Left cardiac atrium (tissue), 4 donors: Measurements from ENCODE around the gene USP9Y. TPM values are rescaled to one million over a fixed set of nuclear protein-coding genes. Genes with fewer than 3 reads are reported as not detected.
"Not testable (repeated sequence)": the region's sequence is repeated elsewhere in the genome, so short reads cannot be mapped to it uniquely, and the experiment has no call there.

Experiments
- ATAC-seq, 2 donors: fragments of 200-7000 bp; cut with Tn5 transposase; one replicate each; pipeline ENCODE4 v1.9.1; 2020; ENCODE audit warnings: mild to moderate bottlenecking in 2 of 2, moderate library complexity in 2 of 2
- DNase-seq: peaks from one replicate; pipeline ENCODE4 v3.0.0-alpha.2; 2020
- intact Hi-C, 2 donors: fragments of 100-400 bp; cut with DNase I; formaldehyde crosslinking; loops; one replicate each; pipeline versions ENCODE4 v1.14.1 to v1.15.1; 2022 to 2023
- long read RNA-seq: library from polyadenylated mRNA; unstranded; transcript quantifications from one replicate; pipeline ENCODE4 v2.0.0, GENCODE V29; 2021
- total RNA-seq, 2 donors: library from RNA; stranded (reverse); fragmentation: NEBNext Ultra II Directional; extraction: Animal tissue kit (Norgen Biotek cat#: 25700); gene quantifications; one replicate each; pipeline ENCODE4 v1.2.1, GENCODE V29; 2021
- donor health status: DM: no; HTN: yes; CAD: no.
- donor health status: DM: no; HTN: yes; CAD: no; lungs with severe emphysema.
- donor health status: DM: yes; HTN: yes; CAD: no.
- donor health status: Dilated cardiomyopathy.

Gene USP9Y, protein sequence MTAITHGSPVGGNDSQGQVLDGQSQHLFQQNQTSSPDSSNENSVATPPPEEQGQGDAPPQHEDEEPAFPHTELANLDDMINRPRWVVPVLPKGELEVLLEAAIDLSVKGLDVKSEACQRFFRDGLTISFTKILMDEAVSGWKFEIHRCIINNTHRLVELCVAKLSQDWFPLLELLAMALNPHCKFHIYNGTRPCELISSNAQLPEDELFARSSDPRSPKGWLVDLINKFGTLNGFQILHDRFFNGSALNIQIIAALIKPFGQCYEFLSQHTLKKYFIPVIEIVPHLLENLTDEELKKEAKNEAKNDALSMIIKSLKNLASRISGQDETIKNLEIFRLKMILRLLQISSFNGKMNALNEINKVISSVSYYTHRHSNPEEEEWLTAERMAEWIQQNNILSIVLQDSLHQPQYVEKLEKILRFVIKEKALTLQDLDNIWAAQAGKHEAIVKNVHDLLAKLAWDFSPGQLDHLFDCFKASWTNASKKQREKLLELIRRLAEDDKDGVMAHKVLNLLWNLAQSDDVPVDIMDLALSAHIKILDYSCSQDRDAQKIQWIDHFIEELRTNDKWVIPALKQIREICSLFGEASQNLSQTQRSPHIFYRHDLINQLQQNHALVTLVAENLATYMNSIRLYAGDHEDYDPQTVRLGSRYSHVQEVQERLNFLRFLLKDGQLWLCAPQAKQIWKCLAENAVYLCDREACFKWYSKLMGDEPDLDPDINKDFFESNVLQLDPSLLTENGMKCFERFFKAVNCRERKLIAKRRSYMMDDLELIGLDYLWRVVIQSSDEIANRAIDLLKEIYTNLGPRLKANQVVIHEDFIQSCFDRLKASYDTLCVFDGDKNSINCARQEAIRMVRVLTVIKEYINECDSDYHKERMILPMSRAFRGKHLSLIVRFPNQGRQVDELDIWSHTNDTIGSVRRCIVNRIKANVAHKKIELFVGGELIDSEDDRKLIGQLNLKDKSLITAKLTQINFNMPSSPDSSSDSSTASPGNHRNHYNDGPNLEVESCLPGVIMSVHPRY (N-terminal part only)
- total RNA-seq, result 10 to 100 TPM in 1 of 2 donors, not detected in 1; 13.6 TPM
- long read RNA-seq, result 0 reads

DNA sequence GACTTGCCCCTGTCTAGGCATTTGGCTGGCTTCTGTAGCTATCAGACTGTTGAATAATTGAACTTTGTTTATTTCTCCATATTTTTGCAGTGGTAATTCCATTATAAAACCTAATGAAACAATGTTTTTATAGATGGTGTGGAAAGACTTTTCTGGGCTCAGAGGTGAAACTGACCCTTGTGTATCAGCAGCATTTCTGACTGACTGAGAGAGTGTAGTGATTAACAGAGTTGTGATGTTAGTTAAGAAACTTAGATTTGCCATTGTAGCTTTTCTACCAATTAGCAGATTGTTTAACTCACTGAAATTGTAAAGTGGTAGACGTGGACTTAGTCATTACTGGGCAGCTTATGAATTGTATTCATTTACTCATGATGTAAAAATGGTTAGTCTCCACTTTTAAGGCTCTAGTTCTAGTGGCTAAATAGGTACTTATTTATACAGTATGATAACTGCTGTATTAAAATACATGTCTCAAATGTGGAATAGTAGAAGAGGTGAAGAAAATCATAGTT, at the start of gene USP9Y:
USP9Y (plus strand) TSS at position 51 of the 515 bp plus-strand sequence. CDS start 8,217 bp downstream, outside the sequence.
- ATAC-seq (no peak), DNase-seq (no peak)
- intact Hi-C loops, result no loop called here

DNA sequence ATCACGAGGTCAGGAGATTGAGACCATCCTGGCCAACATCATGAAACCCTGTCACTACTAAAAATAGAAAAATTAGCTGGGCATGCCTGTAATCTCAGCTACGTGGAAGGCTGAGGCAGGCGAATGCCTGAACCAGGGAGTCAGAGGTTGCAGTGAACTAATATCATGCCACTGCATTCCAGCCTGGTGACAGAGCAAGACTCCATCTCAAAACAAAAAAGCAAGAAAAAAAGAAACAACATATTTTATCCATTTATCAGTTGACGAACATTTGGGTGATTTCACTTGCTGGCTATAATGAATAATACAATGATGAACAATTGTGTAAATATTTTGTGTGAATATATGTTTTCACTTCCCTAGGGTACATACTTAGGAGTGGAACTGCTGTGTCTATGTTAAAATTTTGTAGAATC, 49.4 kb upstream of the USP9Y start:
- ATAC-seq, result peak in 1 of 2 donors; percentile 91

DNA sequence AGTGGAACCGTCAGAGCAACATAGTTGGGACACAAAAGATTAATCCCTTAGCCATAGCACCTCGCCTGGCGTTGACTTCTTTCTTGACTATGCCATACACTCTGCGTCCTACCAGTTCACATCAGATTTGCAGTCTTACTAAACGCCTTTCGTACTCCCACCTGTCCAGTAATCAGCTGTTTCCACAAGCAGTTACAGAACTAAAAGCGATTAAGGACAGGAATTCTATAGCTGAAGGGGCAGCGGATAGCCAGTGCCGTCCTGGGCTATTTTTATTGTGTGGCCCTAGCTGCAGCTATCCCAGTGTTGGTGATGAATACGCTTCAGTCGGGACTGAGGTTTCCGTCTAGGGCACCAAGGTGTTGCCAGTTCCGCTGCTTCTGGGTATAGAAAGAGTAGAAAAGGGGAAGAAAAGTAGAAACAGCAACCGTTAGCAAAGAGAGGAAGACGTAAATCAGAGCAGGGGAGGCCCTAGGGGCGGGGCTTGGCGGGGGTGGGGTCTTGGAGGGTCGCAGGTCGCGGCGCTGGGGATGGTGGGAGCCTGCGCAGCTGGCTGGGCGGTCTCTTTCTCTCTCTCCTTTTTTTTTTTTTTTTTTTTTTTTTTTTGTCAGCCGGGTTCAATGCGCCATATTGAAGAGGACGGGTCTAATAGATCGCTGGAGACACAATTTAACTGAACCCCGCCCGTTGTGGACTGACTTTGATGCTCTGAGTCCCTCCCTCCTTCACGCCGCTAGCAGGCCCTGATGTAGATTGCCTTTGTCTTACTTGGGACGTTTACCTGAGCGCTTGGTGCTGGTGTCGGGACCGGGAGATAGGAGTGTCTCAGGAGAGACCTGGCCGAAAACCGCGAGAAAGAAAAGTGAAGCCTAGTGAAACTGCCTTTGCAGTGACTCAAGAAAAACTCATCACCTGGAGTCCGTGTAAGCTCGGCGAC, 39.0 kb upstream of the USP9Y start:
- DNase-seq (no peak), ATAC-seq (peak in 1 of 2 donors; percentile 97)
- intact Hi-C loops, result no loop called here

More for the DNA sequence above, 49.4 kb upstream of the USP9Y start:
- intact Hi-C loops, result no loop called here
- DNase-seq, result no peak

DNA sequence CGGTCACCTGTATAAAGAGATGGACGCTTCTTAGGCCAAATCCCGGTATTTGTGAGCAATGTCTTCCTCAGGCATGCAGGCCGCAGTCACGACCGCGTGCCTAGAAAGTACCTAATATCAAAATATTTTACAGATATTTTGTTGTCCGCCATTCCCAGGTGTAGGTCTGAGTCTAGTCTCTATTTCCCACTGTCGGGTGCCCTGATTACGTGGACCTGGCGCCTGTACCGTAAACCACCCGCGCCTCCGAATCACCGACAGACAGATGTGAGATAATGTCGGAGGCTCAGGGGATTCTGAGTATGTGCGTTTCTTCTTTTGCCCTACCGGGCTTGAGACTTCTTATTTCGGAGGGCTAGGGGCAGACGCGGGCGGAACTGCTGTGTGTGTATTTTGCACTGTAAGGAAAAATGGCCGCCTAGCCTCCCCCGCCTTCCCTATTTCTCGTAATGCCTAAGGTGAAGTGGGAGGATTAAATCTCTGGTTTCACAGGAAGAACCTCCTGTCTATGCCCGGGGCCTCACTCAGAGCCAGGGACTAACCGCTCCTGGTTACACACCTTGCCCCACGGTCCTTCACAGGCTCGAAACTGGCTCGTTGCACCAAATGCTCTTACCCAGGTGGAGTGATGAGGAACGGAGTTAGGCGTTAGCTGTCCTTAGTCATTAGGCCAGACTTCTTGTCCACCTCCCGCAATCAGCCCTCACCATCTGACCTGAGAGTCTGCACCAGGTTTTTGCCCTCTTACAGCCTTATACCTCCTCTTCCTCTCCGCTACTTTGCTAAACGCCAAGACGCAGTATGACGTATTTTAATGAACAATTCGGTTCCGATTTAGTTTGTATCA, 38.1 kb upstream of the USP9Y start:
- DNase-seq, result no peak
- intact Hi-C loops, result no loop called here
- ATAC-seq, result peak in 1 of 2 donors; percentile 64

DNA sequence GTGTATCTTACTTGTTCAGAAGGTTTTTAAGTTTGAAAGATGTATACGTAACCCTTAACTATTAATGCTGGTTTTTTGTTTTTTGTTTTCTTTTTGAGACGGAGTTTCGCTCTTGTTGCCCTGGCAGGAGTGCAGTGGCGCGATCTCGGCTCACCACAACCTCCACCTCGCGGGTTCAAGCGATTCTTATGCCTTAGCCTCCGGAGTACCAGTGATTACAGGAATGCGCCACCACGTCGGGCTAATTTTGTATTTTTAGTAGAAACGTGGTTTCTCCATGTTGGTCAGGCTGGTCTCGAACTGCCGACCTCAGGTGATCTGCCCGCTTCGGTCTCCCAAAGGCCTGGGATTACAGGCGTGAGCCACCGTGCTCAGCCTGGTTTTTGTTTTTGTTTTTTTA, 37.2 kb upstream of the USP9Y start:
- intact Hi-C loops, ATAC-seq, DNase-seq: not testable (repeated sequence)

DNA sequence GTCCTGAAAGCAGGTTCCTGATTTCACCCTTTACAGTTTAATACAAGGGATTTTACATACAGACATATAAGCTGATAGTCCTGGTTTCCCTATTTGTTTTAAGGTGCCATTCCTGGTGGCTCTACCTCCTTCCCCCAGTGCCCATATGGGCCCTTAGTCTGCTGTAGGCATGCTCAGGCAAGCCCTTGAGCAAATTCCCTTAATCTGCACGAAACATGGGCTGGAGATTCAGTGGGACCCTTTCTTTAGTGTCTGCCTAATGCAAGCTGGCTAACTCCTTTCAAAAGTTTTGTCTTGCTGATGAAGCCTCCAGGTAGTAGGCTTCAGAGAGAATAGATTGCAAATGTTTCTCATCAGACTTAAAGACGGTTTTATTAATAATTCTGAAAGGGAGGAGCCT, 22.9 kb upstream of the USP9Y start:
- intact Hi-C loops, result no loop called here
- no peak for DNase-seq
- no peak for ATAC-seq

DNA sequence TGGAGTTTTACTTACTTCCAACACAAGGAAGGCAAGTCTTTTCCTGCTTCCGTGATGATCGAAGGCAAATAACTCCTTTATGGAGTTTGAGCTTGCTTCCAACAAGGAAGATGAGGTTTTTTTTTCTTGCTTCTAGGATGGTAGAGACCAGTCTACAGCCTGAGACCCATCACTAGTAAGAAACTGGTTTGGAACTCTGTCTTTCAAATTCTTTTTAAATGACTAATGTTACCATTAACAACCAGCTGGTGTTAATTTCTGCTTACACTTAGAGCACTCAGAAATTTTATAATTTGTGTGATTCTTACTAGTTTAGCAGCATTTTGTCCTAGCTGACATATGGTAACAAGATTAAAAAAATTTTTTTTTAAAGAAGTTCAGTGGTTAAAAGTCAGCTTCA, 19.5 kb upstream of the USP9Y start:
- intact Hi-C loops, result no loop called here
- DNase-seq (no peak), ATAC-seq (no peak)

DNA sequence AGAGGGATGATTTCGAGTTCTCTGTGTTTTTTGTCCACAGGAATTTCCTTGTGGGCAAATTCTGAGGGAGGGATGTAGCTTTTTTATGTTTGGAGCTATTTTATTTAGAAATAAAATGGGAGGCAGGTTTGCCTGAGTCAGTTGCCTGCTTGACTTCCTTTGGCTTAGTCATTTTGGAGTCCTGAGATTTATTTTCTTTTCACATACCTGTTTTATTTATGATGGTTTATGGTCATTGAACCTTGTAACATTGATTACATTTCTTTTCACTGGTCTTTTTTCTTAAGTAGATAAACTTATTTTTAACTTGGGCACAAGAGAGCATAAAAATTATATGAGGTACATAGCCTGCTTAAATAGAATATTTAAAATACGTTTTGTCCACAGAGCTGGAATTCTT, 12.7 kb upstream of the USP9Y start:
- intact Hi-C loops, result no loop called here
- DNase-seq (no peak), ATAC-seq (no peak)

DNA sequence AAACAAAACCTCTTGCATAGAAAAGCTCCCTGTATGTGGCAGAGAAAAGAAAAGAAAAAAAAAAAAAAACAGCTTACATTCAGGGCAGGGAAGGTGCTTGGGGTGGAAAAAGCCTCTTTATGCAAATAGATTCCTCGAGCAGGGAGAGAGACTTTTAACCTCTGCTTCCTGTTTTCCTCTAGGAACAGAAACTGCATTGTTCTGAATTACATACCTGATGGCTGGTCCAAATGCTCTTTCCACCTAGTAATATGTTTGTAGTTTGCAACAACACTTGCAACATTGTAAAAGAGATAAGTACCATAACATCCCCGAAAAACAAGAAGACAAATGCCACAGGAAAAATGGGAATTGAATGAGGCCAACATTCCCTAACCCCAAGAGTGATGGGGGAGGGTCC, 944 bp upstream of the USP9Y start:
- DNase-seq (no peak), ATAC-seq (no peak)
- intact Hi-C loops, result no loop called here

DNA sequence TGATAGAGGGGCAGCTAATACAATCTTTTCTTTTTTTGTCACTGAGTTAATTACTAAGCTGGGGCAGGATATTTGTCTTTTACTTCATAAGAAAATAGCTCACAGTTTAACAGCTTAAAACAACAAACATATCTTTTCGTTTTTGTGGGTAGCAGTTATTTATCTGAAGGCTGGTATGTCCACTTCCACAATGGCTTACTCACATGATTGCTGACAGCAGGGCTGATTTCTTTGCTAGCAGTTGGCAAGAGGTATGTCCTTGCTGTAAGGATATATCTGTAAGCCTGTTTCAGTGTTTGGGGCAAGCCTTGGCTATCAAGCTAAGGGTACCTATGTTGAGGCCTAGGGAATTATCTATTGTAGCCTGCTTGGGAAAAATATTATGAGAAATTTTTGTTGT, 1.1 kb downstream of the USP9Y start:
- no peak for ATAC-seq
- intact Hi-C loops, result no loop called here
- no peak for DNase-seq

DNA sequence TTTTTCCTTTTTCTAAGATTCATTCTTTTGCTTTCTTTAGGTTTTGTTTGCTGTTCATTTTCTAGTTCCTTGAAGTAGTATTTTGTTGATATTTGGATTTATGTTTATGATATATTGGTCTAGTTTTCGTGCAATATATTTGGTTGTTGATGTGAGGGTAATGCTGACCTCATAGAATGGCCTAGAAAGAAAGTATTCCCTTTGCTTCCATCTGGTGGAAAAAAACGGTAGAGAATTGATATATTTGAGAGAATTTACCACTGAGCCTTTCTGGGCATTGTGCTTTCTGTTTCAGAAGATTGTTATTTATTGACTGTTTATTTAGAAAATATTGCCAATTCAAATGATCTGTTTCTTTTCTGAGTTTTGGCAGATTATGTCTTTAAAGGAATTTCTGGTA, 9.4 kb downstream of the USP9Y start:
- no peak for ATAC-seq
- intact Hi-C loops, result no loop called here
- no peak for DNase-seq

DNA sequence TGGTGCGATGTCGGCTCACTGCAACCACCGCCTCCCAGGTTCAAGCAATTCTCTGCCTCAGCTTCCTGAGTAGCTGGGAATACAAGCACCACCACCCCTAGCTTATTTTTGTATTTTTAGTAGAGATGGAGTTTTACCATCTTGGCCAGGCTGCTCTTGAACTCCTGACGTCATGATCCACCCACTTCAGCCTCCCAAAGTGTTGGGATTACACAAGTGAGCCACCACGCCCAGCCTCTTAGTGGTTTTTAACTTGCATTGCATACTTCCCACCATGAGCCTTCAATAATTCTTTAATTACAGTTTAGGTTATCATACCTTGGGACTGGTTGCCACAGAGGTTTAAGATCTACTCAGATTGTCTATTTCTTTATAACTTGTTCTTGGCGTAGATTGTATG, 14.3 kb downstream of the USP9Y start:
- intact Hi-C loops, result no loop called here
- ATAC-seq (no peak), DNase-seq (no peak)

DNA sequence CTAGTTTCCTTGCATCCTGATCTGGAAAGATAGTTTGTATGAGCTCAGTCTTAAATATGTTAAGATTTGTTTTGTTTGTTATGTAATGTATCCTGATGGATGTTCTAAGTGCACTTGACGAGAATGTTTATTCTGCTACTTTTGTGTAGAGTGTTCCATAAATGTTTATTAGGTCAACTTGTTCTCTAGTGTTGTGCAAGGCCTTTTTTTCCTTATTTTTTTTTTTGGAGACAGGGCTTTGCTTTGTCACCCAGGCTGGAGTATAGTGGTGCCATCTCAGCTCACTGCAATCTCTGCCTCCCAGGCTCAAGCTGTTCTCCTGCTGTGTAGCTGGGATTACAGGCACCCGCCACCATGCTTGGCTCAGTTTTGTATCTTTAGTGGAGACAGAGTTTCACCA, 28.7 kb downstream of the USP9Y start:
- ATAC-seq (no peak), DNase-seq (no peak)
- intact Hi-C loops, result no loop called here

DNA sequence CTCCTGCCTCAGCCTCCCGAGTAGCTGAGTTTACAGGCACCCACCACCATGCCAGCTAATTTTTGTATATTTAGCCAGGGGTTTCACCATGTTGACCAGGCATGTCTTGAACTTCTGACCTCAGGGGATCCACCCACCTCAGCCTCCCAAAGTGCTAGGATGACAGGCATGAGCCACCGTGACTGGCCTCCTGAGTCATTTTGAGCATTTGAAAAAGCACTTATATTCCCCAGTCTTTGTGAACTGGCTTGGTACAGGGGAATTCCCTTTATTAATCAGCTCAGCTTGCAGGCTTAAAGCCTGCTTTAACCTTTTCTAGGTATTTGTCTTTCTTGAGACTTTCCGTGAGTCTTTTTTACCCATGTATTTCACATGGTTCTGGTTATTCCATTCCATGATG, 32.6 kb downstream of the USP9Y start:
- intact Hi-C loops, result no loop called here
- DNase-seq (no peak), ATAC-seq (no peak)

DNA sequence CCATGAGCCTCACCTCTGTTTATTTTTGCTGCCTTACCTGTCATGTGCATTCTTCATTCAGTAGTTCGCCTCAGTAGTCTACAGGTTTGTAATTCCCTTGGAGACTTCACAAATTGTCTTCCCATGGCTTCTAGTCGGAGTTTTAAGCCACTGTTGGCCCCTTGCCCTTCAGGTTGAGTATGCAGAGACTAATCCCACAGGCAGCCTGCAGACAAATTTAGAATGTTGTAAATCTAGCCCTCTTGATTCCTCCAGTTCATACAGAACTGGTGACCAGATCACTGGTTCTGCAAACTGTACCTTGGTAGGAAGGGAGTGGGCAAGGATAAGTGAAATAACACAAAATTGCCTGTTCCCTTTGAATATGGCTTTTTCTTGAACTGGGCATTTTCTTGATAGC, 33.0 kb downstream of the USP9Y start:
- ATAC-seq (no peak), DNase-seq (no peak)
- intact Hi-C loops, result no loop called here

DNA sequence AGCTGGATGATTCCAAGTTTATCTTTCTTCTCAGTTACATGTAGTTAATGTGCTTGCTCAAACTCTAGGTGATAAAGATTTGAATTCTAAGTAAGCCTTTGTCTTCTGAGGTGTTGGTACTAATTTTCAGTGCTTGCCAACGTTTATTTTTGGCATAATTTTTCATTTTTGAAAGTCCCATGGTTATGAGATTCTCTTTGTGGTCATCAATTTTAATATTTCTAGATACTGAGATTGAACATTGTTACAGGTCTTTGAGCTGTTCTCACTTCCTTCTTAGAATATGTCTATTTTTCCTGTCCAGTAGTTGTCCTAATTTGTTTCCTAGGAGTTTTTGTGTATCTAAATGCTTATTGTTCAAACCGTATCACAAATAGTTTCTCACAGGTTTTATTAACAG, 40.4 kb downstream of the USP9Y start:
- ATAC-seq (no peak), DNase-seq (no peak)
- intact Hi-C loops, result no loop called here

DNA sequence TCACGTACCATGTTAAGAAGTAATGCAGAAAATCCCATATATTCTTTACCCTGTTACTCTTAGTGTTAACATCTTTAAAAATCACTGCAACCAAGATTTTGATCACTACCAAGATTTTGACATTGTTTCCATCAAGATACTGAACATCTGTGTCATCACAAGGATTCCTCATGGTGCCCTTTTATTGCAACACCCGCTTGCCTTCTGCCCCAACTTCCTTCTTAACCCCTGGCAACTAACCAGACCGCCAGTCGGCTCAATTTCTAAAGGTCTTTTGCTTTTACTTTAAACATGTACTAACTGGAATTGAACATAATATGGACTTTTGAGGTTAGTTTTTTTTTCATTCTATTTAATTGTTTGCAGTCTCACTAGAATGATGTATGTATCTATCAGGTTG, 41.7 kb downstream of the USP9Y start:
- ATAC-seq (no peak), DNase-seq (no peak)
- intact Hi-C loops, result no loop called here

DNA sequence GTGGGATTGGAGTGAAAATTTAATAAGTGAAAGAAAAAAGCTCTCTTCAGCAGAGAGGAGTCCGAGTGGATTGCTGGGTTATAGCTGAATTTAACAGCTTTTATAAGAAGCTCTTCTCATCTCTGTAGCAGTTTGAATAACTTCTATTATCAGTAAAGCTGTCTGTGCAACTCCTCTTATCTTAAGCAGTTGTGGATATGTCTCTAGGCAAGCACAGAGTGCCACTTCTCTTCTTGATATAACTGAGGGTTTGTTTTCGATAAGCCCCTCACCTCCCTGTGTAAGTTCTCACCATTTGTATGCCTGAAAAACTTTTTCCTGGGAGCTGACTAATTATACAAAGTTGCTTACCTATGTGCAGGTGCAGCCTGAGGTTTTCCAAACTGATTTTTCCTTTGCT, 43.1 kb downstream of the USP9Y start:
- no peak for ATAC-seq
- intact Hi-C loops, result no loop called here
- DNase-seq, result no peak
